H1 (cell line): ENCODE measurements around the gene BEST1. TPM values are rescaled to one million over a fixed set of nuclear protein-coding genes. Genes with fewer than 3 reads are reported as not detected.

Experiments used
- CTCF ChIA-PET: fragments of 300-600 bp; sonication (Branson Sonifier 250); formaldehyde crosslinking; loops from one replicate; lab custom pipeline; 2021; ENCODE audit not compliant: partially characterized antibody; lab: Charles Lee
- POLR2A ChIA-PET: fragments of 300-600 bp; sonication (Branson Sonifier 250); formaldehyde crosslinking; loops from one replicate; lab custom pipeline; 2021; ENCODE audit warnings: inconsistent platforms; ENCODE audit not compliant: partially characterized antibody; lab: Charles Lee
- DNase-seq, 2 experiments: peaks; one replicate each; pipeline versions ENCODE4 v3.0.0 to v3.0.0-alpha.2; 2010 to 2022; ENCODE audit warnings: low spot score in 2 of 2, low read depth in 1 of 2, mixed read lengths in 1 of 2
- FAIRE-seq: peaks from 2 replicates; lab custom pipeline; 2011; peaks lifted over from hg19 to GRCh38; lab: Jason Lieb, UNC
- H2AFZ ChIP-seq: 2 replicates; pipeline ENCODE4 v1.8.1; 2012; ENCODE audit warnings: low read length, inconsistent platforms
- H2AK5ac ChIP-seq: 2 replicates; pipeline ENCODE4 v1.6.1; 2013; ENCODE audit warnings: low read depth, low read length
- H2BK120ac ChIP-seq: replicated peaks from 2 replicates; pipeline ENCODE3; 2013; ENCODE audit warnings: low read depth, low read length, inconsistent platforms
- H2BK12ac ChIP-seq: 2 replicates; pipeline ENCODE4 v1.6.1; 2013; ENCODE audit warnings: low read depth, low read length
- H2BK15ac ChIP-seq: 2 replicates; pipeline ENCODE4 v1.6.1; 2013; ENCODE audit warnings: low read length
- H2BK20ac ChIP-seq: 2 replicates; pipeline ENCODE4 v1.6.1; 2013; ENCODE audit warnings: low read length
- H2BK5ac ChIP-seq: 2 replicates; pipeline ENCODE4 v1.6.1; 2013; ENCODE audit warnings: low read depth, low read length
- H3K14ac ChIP-seq: 2 replicates; pipeline ENCODE4 v1.6.1; 2013; ENCODE audit warnings: inconsistent platforms; ENCODE audit not compliant: insufficient read length
- H3K18ac ChIP-seq: 2 replicates; pipeline ENCODE4 v1.6.1; 2013; ENCODE audit warnings: low read length; ENCODE audit errors: extremely low read depth
- H3K23ac ChIP-seq: 2 replicates; pipeline ENCODE4 v1.6.1; 2013; ENCODE audit warnings: inconsistent platforms; ENCODE audit not compliant: insufficient read length
- H3K23me2 ChIP-seq: 2 replicates; pipeline ENCODE4 v1.6.1; 2013; ENCODE audit warnings: low read depth, low read length
- H3K27ac ChIP-seq: 2 replicates; pipeline ENCODE4 v1.6.1; 2011; ENCODE audit warnings: low read depth, low read length, inconsistent platforms
- H3K27me3 ChIP-seq, 4 experiments: replicated peaks in 1 of 4; 1 replicate in 1 of 4; 2 replicates in 3 of 4; pipeline versions ENCODE4 v1.6.1 to v1.8.1; 2011 to 2013; ENCODE audit warnings: low read length in 3 of 4, mild to moderate bottlenecking in 3 of 4, inconsistent platforms in 2 of 4, mixed read lengths in 2 of 4, moderate library complexity in 1 of 4; ENCODE audit not compliant: control insufficient read depth in 3 of 4, insufficient read depth in 3 of 4; ENCODE audit errors: extremely low read depth in 1 of 4
- H3K36me3 ChIP-seq, 4 experiments: 2 replicates each; pipeline versions ENCODE4 v1.6.1 to v1.8.1; 2011 to 2013; ENCODE audit warnings: mild to moderate bottlenecking in 4 of 4, low read length in 3 of 4, moderate library complexity in 2 of 4, control low read depth in 1 of 4, inconsistent platforms in 1 of 4; ENCODE audit not compliant: insufficient read depth in 4 of 4, control insufficient read depth in 2 of 4
- H3K4ac ChIP-seq: replicated peaks from 2 replicates; pipeline ENCODE3; 2013; ENCODE audit warnings: low read length, low read depth, mixed read lengths, inconsistent platforms; ENCODE audit not compliant: insufficient read length
- H3K4me1 ChIP-seq, 4 experiments: replicated peaks in 1 of 4; 1 replicate in 1 of 4; 2 replicates in 3 of 4; pipeline versions ENCODE4 v1.6.1 to v1.8.1; 2011 to 2013; ENCODE audit warnings: low read length in 3 of 4, inconsistent platforms in 2 of 4, mixed read lengths in 1 of 4; ENCODE audit not compliant: insufficient read depth in 4 of 4, control insufficient read depth in 3 of 4
- H3K4me2 ChIP-seq, 2 experiments: 2 replicates each; pipeline versions ENCODE4 v1.6.1 to v1.8.1; 2011 to 2013; ENCODE audit warnings: low read depth in 2 of 2, low read length in 2 of 2, control low read depth in 1 of 2, inconsistent platforms in 1 of 2, mild to moderate bottlenecking in 1 of 2; ENCODE audit not compliant: insufficient read depth in 1 of 2
- H3K4me3 ChIP-seq, 4 experiments: fragments of 200-600, 300-600 bp in 1 of 4; sonication (generic), shearing (Covaris generic), sonication (Bioruptor Twin) in 1 of 4; 2 replicates each; pipeline versions ENCODE4 v1.5.1 to v1.8.1; 2011 to 2016; ENCODE audit warnings: low read length in 4 of 4, low read depth in 3 of 4, control low read depth in 2 of 4, inconsistent platforms in 2 of 4, mild to moderate bottlenecking in 2 of 4, mixed read lengths in 1 of 4, moderate library complexity in 1 of 4; ENCODE audit not compliant: insufficient read depth in 2 of 4; ENCODE audit errors: extremely low read depth in 1 of 4
- H3K56ac ChIP-seq: replicated peaks from 2 replicates; pipeline ENCODE3; 2013; ENCODE audit warnings: low read depth, mild to moderate bottlenecking, mixed read lengths, low read length, inconsistent platforms; ENCODE audit not compliant: insufficient read length
- H3K79me1 ChIP-seq: 2 replicates; pipeline ENCODE4 v1.6.1; 2013; ENCODE audit warnings: low read depth, low read length, control low read depth
- H3K79me2 ChIP-seq, 2 experiments: 2 replicates each; pipeline versions ENCODE4 v1.6.1 to v1.8.1; 2012 to 2013; ENCODE audit warnings: low read length in 2 of 2, mild to moderate bottlenecking in 2 of 2, inconsistent platforms in 1 of 2; ENCODE audit not compliant: insufficient read depth in 2 of 2, control insufficient read depth in 1 of 2
- H3K9ac ChIP-seq, 4 experiments: replicated peaks in 1 of 4; 1 replicate in 1 of 4; 2 replicates in 3 of 4; pipeline versions ENCODE4 v1.6.1 to v1.8.1; 2011 to 2013; ENCODE audit warnings: low read depth in 3 of 4, low read length in 3 of 4, control low read depth in 2 of 4, mild to moderate bottlenecking in 2 of 4, moderate library complexity in 2 of 4, inconsistent platforms in 1 of 4; ENCODE audit errors: extremely low read depth in 1 of 4
- H3K9me3 ChIP-seq, 2 experiments: 2 replicates each; pipeline versions ENCODE4 v1.6.1 to v1.8.1; 2012 to 2013; ENCODE audit warnings: mild to moderate bottlenecking in 2 of 2, moderate library complexity in 2 of 2, control low read depth in 1 of 2, inconsistent platforms in 1 of 2, low read depth in 1 of 2, low read length in 1 of 2, mixed read lengths in 1 of 2; ENCODE audit not compliant: insufficient read depth in 2 of 2
- H4K20me1 ChIP-seq, 2 experiments: replicated peaks in 1 of 2; 2 replicates each; pipeline versions ENCODE3 to v1.8.1; 2011 to 2013; ENCODE audit warnings: inconsistent platforms in 2 of 2, low read length in 2 of 2, mild to moderate bottlenecking in 1 of 2; ENCODE audit not compliant: insufficient read depth in 2 of 2, control insufficient read depth in 1 of 2
- H4K5ac ChIP-seq: 2 replicates; pipeline ENCODE4 v1.6.1; 2013; ENCODE audit warnings: low read length, low read depth, mixed read lengths, inconsistent platforms; ENCODE audit not compliant: insufficient read length
- H4K8ac ChIP-seq: 2 replicates; pipeline ENCODE4 v1.8.0; 2013; ENCODE audit warnings: mild to moderate bottlenecking, moderate library complexity, low read length, inconsistent platforms; ENCODE audit not compliant: insufficient read depth; ENCODE audit errors: extremely low read depth
- H4K91ac ChIP-seq: replicated peaks from 2 replicates; pipeline ENCODE3; 2013; ENCODE audit warnings: low read length, mixed read lengths, inconsistent platforms; ENCODE audit not compliant: insufficient read length
- CEBPB ChIP-seq: IDR thresholded peaks from 2 replicates; pipeline ENCODE4 v1.6.1; 2012; ENCODE audit warnings: low read depth, low read length
- CHD2 ChIP-seq: IDR thresholded peaks from 2 replicates; pipeline ENCODE4 v1.6.1; 2012; ENCODE audit warnings: low read length, improper control_type of control experiment
- CREB1 ChIP-seq: IDR thresholded peaks from 2 replicates; pipeline ENCODE4 v1.6.1; 2012; ENCODE audit warnings: inconsistent platforms
- POLR2A ChIP-seq, 2 experiments: IDR thresholded peaks; 1 replicate in 1 of 2; 2 replicates in 1 of 2; pipeline ENCODE4 v1.6.1; 2011; ENCODE audit warnings: low read depth in 2 of 2, low read length in 2 of 2, mild to moderate bottlenecking in 2 of 2; ENCODE audit errors: control extremely low read depth in 1 of 2
- POLR2AphosphoS5 ChIP-seq: IDR thresholded peaks from 2 replicates; pipeline ENCODE4 v1.6.1; 2011; ENCODE audit warnings: low read depth, low read length
- WGBS, 2 experiments: shearing (Covaris generic) in 1 of 2; methylation state at CpG; one replicate each; pipeline versions ENCODE4 v1.1.6 to v1.1.7; 2013 to 2015; ENCODE audit warnings: low lambda C conversion rate in 2 of 2, mixed read lengths in 2 of 2, inconsistent platforms in 1 of 2, low coverage in 1 of 2, missing lambda C conversion rate in 1 of 2; ENCODE audit not compliant: insufficient replicate concordance in 2 of 2, insufficient coverage in 1 of 2, insufficient read length in 1 of 2; ENCODE audit errors: extremely low coverage in 1 of 2, missing lambda C conversion rate in 1 of 2; 5-methylcytosine and 5-hydroxymethylcytosine counted together
- polyA plus RNA-seq, 7 experiments: library from polyadenylated mRNA; depleted of rRNA in 3 of 7; stranded (reverse) in 5 of 7; unstranded in 2 of 7; fragments of >200 nt in 5 of 7; fragments of 200-250 nt in 2 of 7; gene quantifications; 1 replicate in 5 of 7; 2 replicates in 1 of 7; 4 replicates in 1 of 7; pipeline versions ENCODE4 v1.2.1 to v1.2.3, GENCODE V29; 2011 to 2013; ENCODE audit warnings: missing spikeins in 2 of 7, mixed read lengths in 2 of 7
- total RNA-seq: library from RNA; stranded (reverse); fragmentation: NEBNext Ultra II Directional; extraction: Animal tissue kit (Norgen Biotek cat#: 25700); gene quantifications from 2 replicates; pipeline ENCODE4 v1.2.1, GENCODE V29; 2021

Gene BEST1
- total and polyA plus RNA-seq, 2 of the 8 experiments (the other 6 are each of a cell fraction or from before 2014, with no cell fraction given): 0.22 to 0.62 TPM

- peaks cover 14 to 29% (median 28%) of the 10 kb centered on the region in 4 experiments; a peak in 7 of 8 replicates for H3K36me3 ChIP-seq
- no peak overlapping the region for H3K4me2 ChIP-seq
- WGBS, 2 experiments: 85% methylated on average over 9 of the region's 10 CpGs; no CpG with 5 or more reads in 1 of the 2 experiments
- peak; percentile 84 to 90 for TF ChIP-seq POLR2A (IDR thresholded peaks at IDR 0.05; ENCODE audit: control extremely low read depth in 1 of 2, low read depth in 2 of 2, low read length in 2 of 2)
- 0 out of 2 replicates have a peak, but pooled peaks have one; percentile 11 for TF ChIP-seq CEBPB
- peak; percentile 22; the same call in 1 of the 2 replicates for TF ChIP-seq CHD2
- TF ChIP-seq POLR2AphosphoS5: peak; percentile 51
- TF ChIP-seq CREB1: no peak; the same call in 1 of the 2 replicates
- TF ChIP-seq, all 59 proteins: peak for 4
- no peak overlapping the region for H2BK120ac ChIP-seq
- no peak overlapping the region for H2BK12ac ChIP-seq
- no peak overlapping the region for H3K23ac ChIP-seq
- no peak overlapping the region for H3K56ac ChIP-seq
- H4K20me1 ChIP-seq: peaks cover 10 to 21% of the 10 kb centered on the region in 2 experiments
- H3K27ac ChIP-seq: no peak overlapping the region
- no peak overlapping the region for H3K14ac ChIP-seq
- DNase-seq (no peak), FAIRE-seq (no peak)
- H4K8ac ChIP-seq: no peak overlapping the region
- peaks cover 10% of the 10 kb centered on the region; the same call in 1 of the 2 replicates for H3K23me2 ChIP-seq
- no peak overlapping the region for H3K4me3 ChIP-seq
- CTCF ChIA-PET: interaction anchor here (1.4 to 6.0 kb wide), 5 partner anchors 17 to 166 kb away, joined by 3 to 38 read pairs (median 3); no protein-coding TSS in a partner anchor
- no peak overlapping the region for H2BK5ac ChIP-seq
- H3K4me1 ChIP-seq: peaks cover 0 to 5% (median 1%) of the 10 kb centered on the region in 4 experiments; a peak in 3 of 7 replicates
- H3K18ac ChIP-seq: no peak overlapping the region
- no peak overlapping the region for H3K4ac ChIP-seq
- H3K9ac ChIP-seq: no peak overlapping the region
- no peak overlapping the region for H2BK20ac ChIP-seq
- H4K91ac ChIP-seq: no peak overlapping the region
- POLR2A ChIA-PET: interaction anchor here (0.8 to 25.7 kb wide), 14 partner anchors 4 to 118 kb away, joined by 3 to 458 read pairs (median 4); partner anchors contain the start of genes BEST1 and FTH1
- no peak overlapping the region for H2AFZ ChIP-seq
- peaks cover 2% of the 10 kb centered on the region for H3K79me1 ChIP-seq
- H2BK15ac ChIP-seq: no peak overlapping the region
- H3K27me3 ChIP-seq: no peaks in the 10 kb centered on the region
- peaks cover 14 to 31% of the 10 kb centered on the region in 2 experiments for H3K79me2 ChIP-seq
- no peak overlapping the region for H2AK5ac ChIP-seq
- H4K5ac ChIP-seq: no peak overlapping the region
- H3K9me3 ChIP-seq: no peaks in the 10 kb centered on the region
These were observed 13.3 kb downstream of the BEST1 start for GRCh38 chr11:61963282-61964057.
